Activated CD4-positive, alpha-beta memory T cell treated with anti-CD3 and anti-CD28 coated beads for 36 hours (primary cell): Measurements from ENCODE around the gene ZNF282. TPM values are rescaled to one million over a fixed set of nuclear protein-coding genes. Genes with fewer than 3 reads are reported as not detected.

Source experiments
- CTCF ChIA-PET: fragments of 350-600 bp; sonication (Branson Sonifier 250); formaldehyde crosslinking; loops from one replicate; lab custom pipeline; 2021; ENCODE audit warnings: antibody characterized with exemption, inconsistent platforms; lab: Charles Lee
- POLR2A ChIA-PET: fragments of 350-600 bp; sonication (Branson Sonifier 250); formaldehyde crosslinking; loops from one replicate; lab custom pipeline; 2021; ENCODE audit warnings: antibody characterized with exemption; lab: Charles Lee
- DNase-seq: peaks from one replicate; pipeline ENCODE4 v3.0.0-alpha.2; 2020
- H3K27ac Mint-ChIP-seq: one replicate; pipeline ENCODE4 v1.8.0; 2021; ENCODE audit warnings: mixed read lengths
- H3K27me3 Mint-ChIP-seq: one replicate; pipeline ENCODE4 v1.8.0; 2021; ENCODE audit warnings: mixed read lengths
- H3K36me3 Mint-ChIP-seq: one replicate; pipeline ENCODE4 v1.8.0; 2021; ENCODE audit warnings: mixed read lengths
- H3K4me1 Mint-ChIP-seq: one replicate; pipeline ENCODE4 v1.8.0; 2021; ENCODE audit warnings: low read depth, mixed read lengths
- H3K4me3 Mint-ChIP-seq: one replicate; pipeline ENCODE4 v1.8.0; 2021; ENCODE audit warnings: mild to moderate bottlenecking, mixed read lengths
- H3K9me3 Mint-ChIP-seq: one replicate; pipeline ENCODE4 v1.8.0; 2021; ENCODE audit warnings: mixed read lengths
- intact Hi-C: fragments of 100-400 bp; cut with micrococcal nuclease; formaldehyde crosslinking; loops from one replicate; pipeline ENCODE4 v1.15.1; 2023
- total RNA-seq, 2 experiments: library from RNA; stranded (reverse); gene quantifications; one replicate each; pipeline ENCODE4 v1.2.3, GENCODE V29; 2021

The ZNF282 gene
- 10 to 100 TPM; 61.7 to 61.9 TPM for total RNA-seq

DNA sequence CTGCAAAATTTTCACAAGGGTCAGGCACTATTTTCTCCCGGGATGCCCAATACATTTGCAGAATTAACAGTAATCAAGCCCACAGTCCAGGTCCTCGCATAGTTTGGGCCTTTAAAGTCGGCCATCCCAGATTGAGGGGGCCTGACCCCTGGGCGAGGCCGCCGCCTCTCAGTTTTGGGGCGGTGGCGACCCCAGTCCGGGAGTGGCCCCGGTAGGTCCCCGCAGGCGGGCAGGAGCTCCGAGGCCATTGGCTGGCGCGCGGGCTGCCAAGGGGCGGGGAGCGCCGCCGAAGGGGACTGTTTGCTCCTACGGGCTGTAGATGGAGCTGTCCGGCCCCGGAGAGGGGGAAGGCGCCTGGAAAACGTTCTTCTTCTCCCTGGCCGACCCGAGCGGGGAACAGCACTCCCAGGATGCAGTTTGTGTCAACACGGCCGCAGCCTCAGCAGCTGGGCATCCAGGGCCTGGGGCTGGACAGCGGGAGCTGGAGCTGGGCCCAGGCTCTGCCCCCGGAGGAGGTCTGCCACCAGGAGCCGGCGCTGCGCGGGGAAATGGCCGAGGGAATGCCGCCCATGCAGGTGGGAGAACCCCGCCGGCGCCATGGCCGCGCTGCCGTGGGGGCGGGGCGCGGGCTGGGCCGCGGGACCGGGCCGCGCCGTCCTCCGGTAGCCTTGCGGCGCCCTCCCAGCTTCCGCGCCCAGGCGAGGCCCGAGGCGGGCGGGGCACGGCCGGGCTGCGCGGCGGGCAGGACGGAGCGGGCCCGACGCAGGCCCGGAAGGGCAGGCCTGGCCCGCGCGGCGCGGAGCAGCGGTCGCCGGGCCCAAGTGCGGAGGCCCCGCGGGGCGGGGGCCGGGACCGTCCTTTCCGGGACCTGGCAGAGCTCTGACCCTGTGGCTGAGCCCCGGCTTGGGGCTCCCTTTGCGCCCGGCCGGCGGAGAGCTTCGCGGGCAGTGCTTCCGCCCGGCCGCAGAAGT is at the start of gene ZNF282:
ZNF282 (plus strand) TSS at position 367 of the 971 bp plus-strand sequence; CDS start at position 411, 44 bp downstream.
- POLR2A ChIA-PET, result interaction anchor here (0.6 to 2.0 kb wide), 10 partner anchors 9 to 89 kb away, joined by 3 to 17 read pairs (median 6); partner anchors contain the start of genes ZNF398 and ZNF425
- Mint-ChIP-seq H3K4me3 (peak within 1 kb of the TSS; percentile 92), H3K4me1 (peaks cover 51% of the 10 kb centered on the region)

DNA sequence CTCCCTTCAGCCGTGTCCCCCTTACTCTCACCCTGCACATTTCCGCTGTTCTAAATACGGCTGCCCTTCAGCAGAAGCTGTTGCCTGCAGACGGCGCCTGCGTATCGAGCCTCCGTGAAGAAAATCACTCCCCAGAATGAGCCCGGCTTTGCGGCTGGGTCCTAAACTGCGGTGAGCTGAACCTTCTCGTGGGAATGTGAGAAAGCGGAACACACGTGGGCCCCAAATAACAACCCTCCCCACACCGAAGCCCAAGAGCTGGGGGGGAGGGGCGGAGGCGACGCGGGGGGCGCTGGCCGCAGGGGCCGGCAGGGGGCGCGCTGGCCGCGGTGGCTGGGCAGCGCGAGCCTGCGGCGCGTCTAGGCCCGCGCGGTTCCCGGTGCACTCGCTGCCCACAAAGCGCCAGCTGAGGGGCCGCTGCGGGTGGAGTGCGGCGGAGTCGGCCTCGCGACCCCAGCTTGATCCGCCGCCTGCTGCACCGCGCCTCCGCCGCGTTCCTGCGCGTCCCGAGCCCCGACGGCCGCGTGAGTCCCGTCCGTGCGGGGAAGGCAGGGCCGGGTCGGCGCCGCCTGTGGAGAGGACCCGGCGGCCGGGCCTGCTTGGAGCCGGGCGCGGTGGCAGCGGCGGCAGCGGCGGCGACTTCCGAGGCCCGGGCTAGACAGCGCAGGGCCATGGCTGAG is 48.1 kb upstream of the ZNF282 start, which contains the start of gene ZNF398:
ZNF398 (plus strand) TSS at position 382 of the 680 bp plus-strand sequence; CDS start at position 672, 290 bp downstream.
- POLR2A ChIA-PET, result interaction anchor here (0.6 to 3.4 kb wide), 8 partner anchors 15 to 295 kb away, joined by 3 to 32 read pairs (median 6); partner anchors contain the start of genes ZNF282, ZNF425 and ZNF783
- H3K27ac Mint-ChIP-seq, result peak within 1 kb of the TSS; percentile 87
- DNase-seq, result peak; percentile 86
- peaks cover 1% of the 10 kb centered on the region for H3K36me3 Mint-ChIP-seq
- H3K4me1 Mint-ChIP-seq, result peaks cover 31% of the 10 kb centered on the region
- intact Hi-C loops, result loop anchor here (1.0 to 10.0 kb wide), 10 partner anchors 21 to 728 kb away; partner anchors contain the start of genes ATP6V0E2, PDIA4, ZNF425 and ZNF746
- CTCF ChIA-PET, result interaction anchor here (0.6 to 4.0 kb wide), 26 partner anchors 9 to 348 kb away, joined by 3 to 49 read pairs (median 5); partner anchors contain the start of genes PDIA4, ZNF282, ZNF425 and ZNF783
- no peaks in the 10 kb centered on the region for H3K27me3 Mint-ChIP-seq
- H3K9me3 Mint-ChIP-seq, result no peaks in the 10 kb centered on the region
- H3K4me3 Mint-ChIP-seq, result peak within 1 kb of the TSS; percentile 79

More for the DNA sequence above, at the start of gene ZNF282:
- H3K36me3 Mint-ChIP-seq, result peaks cover 36% of the 10 kb centered on the region
- CTCF ChIA-PET, result interaction anchor here (0.7 to 2.6 kb wide), 26 partner anchors 9 to 429 kb away, joined by 3 to 24 read pairs (median 5); partner anchors contain the start of genes ZNF398, ZNF777 and ZNF783
- peak; percentile 89 for DNase-seq
- no peaks in the 10 kb centered on the region for H3K27me3 Mint-ChIP-seq
- H3K27ac Mint-ChIP-seq, result peak within 1 kb of the TSS; percentile 93
- no peaks in the 10 kb centered on the region for H3K9me3 Mint-ChIP-seq
- intact Hi-C loops, result loop anchor here (1.0 to 5.0 kb wide), 3 partner anchors 14 to 90 kb away; partner anchors contain the start of gene ZNF425

DNA sequence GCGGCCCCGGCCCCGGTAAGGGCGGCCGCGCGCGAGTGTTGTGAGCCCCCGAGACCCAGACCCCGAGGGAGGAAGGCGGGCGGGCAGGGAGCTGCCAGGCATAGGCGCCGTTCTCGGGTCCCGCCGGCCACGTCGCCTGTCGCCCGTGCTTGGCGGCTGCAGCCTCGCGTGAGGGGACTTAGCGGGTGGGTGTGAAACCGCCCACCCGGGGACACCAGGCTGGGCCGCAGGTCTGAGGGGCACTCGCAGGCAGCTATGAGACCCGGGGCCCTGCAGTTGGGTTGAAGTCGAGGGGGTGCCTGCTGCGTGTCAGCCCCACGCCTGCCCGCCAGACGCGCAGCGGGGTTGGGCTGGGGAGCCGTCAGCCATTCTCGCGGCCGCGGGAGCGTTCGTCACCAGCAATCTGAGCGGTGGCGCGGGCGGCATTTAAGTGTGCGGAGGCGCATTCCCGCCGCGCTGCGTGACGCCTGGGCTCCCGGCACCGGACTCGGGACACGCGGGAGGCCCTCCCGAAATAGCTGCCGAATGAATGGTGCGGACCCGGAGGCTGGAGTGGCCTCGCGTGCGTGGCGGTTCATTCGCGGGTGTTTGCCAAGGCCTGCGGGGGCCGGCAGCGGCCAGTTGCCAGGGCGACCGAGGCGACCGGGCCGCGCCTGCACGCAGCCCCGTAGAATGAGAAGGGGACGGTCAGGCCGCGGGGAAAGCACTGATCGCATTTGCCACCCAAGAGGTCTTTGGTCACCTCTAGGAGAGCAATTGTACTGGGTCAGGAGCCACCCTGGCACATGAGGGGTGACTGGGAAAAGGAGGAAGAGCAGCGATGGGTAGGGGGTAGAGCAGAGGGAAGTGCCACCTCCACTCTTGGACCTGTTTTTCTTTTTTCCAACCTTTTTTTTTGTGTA is 47.3 kb upstream of the ZNF282 start:
- ChIA-PET CTCF (interaction anchor here (0.6 to 4.0 kb wide), 20 partner anchors 10 to 348 kb away, joined by 3 to 49 read pairs (median 6); partner anchors contain the start of genes PDIA4, ZNF282, ZNF425 and ZNF783), POLR2A (interaction anchor here (0.8 to 3.4 kb wide), 6 partner anchors 16 to 113 kb away, joined by 5 to 32 read pairs (median 9); partner anchors contain the start of genes ZNF282, ZNF425 and ZNF783)
- Mint-ChIP-seq H3K4me1 (peaks cover 31% of the 10 kb centered on the region), H3K27ac (peak overlapping the region; percentile 76), H3K36me3 (peaks cover 1% of the 10 kb centered on the region), H3K27me3 (no peaks in the 10 kb centered on the region), H3K9me3 (no peaks in the 10 kb centered on the region), H3K4me3 (peak overlapping the region; percentile 79)
- peak; percentile 72 for DNase-seq
- intact Hi-C loops, result loop anchor here (1.0 to 10.0 kb wide), 11 partner anchors 22 to 727 kb away; partner anchors contain the start of genes ATP6V0E2, PDIA4, ZNF425 and ZNF746

DNA sequence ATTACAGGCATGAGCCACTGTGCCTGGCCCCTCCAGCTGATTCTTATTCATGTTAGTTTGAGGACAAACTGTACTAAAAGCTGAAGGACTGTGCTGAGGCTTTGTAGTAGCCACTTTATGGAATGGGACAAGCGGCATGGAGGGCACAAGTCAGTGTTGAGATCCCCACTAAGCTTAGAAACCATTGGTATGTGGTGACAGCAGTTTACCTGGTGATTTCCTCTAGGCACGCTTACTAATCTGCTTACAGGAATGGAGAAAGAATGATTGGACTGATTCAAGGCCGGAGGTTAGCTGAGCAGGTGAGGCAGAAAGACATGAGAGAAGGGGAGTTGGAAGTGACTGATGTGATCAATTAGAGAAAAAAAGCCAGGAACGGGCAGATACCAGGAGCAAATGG is 44.4 kb upstream of the ZNF282 start:
- DNase-seq, result no peak
- Mint-ChIP-seq H3K9me3 (no peaks in the 10 kb centered on the region), H3K27ac (no peak overlapping the region), H3K4me3 (no peak overlapping the region), H3K36me3 (peaks cover 12% of the 10 kb centered on the region), H3K27me3 (no peaks in the 10 kb centered on the region), H3K4me1 (peaks cover 25% of the 10 kb centered on the region)
- CTCF ChIA-PET, result no interaction called here
- intact Hi-C loops, result no loop called here
- POLR2A ChIA-PET, result interaction anchor here (1.0 kb wide), 1 partner anchor 11 kb away, joined by 4 read pairs; no protein-coding TSS in a partner anchor

DNA sequence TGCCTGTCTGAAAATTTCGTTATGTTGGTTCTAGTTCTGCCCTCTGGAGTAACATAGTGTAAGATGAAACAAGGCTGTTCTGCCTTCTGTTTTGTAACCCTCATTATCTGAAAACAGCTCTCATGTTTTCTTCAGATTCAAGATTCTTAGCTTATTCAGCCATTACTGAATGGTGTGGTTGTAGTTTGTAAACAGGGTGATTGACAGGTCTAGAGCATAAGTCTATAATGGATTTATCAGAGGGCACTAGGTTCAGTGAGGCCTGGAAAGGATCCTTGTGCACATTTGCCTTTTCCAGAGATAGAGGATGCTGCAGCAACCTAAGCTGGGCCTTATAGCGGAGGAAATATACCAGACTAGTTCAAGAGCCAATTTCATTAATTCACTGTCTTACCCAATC is 42.0 kb upstream of the ZNF282 start:
- H3K9me3 Mint-ChIP-seq, result no peaks in the 10 kb centered on the region
- H3K27ac Mint-ChIP-seq, result no peak overlapping the region
- CTCF ChIA-PET, result no interaction called here
- peaks cover 28% of the 10 kb centered on the region for H3K4me1 Mint-ChIP-seq
- H3K36me3 Mint-ChIP-seq, result peaks cover 21% of the 10 kb centered on the region
- H3K4me3 Mint-ChIP-seq, result no peak overlapping the region
- intact Hi-C loops, result no loop called here
- DNase-seq, result no peak
- H3K27me3 Mint-ChIP-seq, result no peaks in the 10 kb centered on the region
- POLR2A ChIA-PET, result interaction anchor here (1.2 kb wide), 1 partner anchor 28 kb away, joined by 4 read pairs; no protein-coding TSS in a partner anchor

DNA sequence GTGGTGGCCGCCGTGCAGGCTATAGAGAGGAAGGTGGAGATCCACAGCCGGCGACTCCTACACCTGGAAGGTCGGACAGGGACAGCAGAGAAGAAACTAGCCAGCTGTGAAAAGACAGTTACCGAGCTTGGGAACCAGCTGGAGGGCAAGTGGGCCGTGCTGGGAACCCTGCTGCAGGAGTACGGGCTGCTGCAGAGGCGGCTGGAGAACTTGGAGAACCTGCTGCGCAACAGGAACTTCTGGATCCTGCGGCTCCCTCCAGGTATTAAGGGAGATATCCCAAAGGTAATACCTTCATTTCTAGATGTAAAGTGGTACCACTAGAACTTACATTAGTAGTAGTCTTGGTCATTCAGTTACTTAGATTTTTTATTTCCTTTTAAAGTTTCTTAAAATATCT is 41.3 kb upstream of the ZNF282 start:
- no peak for DNase-seq
- H3K9me3 Mint-ChIP-seq, result no peaks in the 10 kb centered on the region
- CTCF ChIA-PET, result no interaction called here
- H3K27me3 Mint-ChIP-seq, result no peaks in the 10 kb centered on the region
- H3K36me3 Mint-ChIP-seq, result peaks cover 21% of the 10 kb centered on the region
- H3K4me3 Mint-ChIP-seq, result no peak overlapping the region
- POLR2A ChIA-PET, result no interaction called here
- no peak overlapping the region for H3K27ac Mint-ChIP-seq
- H3K4me1 Mint-ChIP-seq, result peaks cover 22% of the 10 kb centered on the region
- intact Hi-C loops, result no loop called here

DNA sequence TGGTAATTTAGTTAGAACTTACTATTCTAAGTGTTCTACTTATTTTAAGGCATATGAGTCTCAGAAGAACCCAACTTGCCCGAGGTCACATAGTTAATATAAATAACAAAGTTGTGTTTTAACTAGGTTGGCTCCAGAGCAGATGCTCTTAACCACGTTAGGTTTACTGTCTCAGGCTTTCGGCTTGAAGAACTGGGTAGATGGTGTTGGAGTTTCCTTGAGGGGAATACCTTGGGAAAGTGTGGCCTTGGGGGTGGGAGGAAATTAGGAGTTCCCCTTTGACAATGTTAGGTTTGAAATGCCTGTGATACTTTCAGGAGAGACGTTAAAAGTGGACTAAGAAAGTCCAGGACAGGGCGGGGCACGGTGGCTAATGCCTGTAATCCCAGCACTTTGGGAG is 38.4 kb upstream of the ZNF282 start:
- Mint-ChIP-seq H3K27ac (no peak overlapping the region), H3K4me1 (peaks cover 24% of the 10 kb centered on the region), H3K9me3 (no peaks in the 10 kb centered on the region), H3K4me3 (no peak overlapping the region), H3K36me3 (peaks cover 28% of the 10 kb centered on the region), H3K27me3 (no peaks in the 10 kb centered on the region)
- no peak for DNase-seq
- ChIA-PET CTCF (no interaction called here), POLR2A (interaction anchor here (0.7 kb wide), 1 partner anchor 93 kb away, joined by 3 read pairs; no protein-coding TSS in a partner anchor)
- intact Hi-C loops, result no loop called here

DNA sequence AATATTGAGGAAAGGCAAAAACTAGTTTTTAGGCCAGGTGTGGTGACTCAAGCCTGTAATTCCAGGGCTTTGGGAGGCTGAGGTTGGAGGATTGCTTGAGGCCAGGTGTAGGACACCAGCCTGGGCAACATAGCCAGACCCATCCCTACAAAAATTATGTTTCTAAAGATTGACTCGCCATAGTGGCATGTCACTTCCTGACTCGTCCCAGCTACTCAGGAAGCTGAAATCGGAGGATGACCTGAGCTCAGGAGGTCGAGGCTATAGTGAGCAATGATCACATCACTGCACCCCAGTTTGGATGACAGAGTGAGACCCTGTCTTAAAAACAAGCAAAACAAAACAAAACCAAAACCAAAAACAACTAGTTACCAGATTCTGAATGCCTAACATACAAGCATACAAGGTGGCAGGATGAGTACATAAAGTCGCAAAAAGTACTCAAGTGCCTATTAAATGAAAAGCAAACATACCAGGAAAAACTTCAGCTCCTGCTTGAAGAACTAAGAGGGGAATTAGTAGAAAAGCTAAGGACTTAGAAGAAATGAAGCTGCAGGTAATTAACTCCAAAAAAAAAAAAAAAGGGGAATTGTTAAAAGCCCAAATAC is 34.0 kb upstream of the ZNF282 start:
- CTCF ChIA-PET, result interaction anchor here (0.8 to 1.2 kb wide), 2 partner anchors 14 to 34 kb away, joined by 4 read pairs; partner anchors contain the start of genes ZNF282 and ZNF398

DNA sequence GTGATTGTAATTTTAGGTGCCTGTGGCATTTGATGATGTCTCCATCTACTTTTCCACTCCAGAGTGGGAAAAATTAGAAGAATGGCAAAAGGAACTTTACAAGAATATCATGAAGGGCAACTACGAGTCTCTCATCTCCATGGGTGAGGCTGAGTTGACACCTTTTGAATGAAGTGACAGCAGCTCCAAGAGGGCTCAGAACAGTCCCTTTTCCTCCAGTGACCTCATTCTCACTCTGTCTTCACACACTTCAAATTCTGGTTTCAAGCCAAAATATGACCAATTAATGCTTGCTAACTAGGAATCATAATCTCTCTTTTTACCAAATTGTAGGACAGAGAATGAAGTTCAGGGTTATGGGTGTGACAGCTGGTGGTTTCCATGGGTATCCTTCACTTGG is 29.2 kb upstream of the ZNF282 start:
- POLR2A ChIA-PET, result no interaction called here
- peaks cover 6% of the 10 kb centered on the region for H3K4me1 Mint-ChIP-seq
- no peaks in the 10 kb centered on the region for H3K9me3 Mint-ChIP-seq
- DNase-seq, result no peak
- intact Hi-C loops, result no loop called here
- CTCF ChIA-PET, result no interaction called here
- no peaks in the 10 kb centered on the region for H3K27me3 Mint-ChIP-seq
- no peak overlapping the region for H3K4me3 Mint-ChIP-seq
- peak overlapping the region; percentile 14 for H3K27ac Mint-ChIP-seq
- peaks cover 19% of the 10 kb centered on the region for H3K36me3 Mint-ChIP-seq

More for the DNA sequence above, 34.0 kb upstream of the ZNF282 start:
- DNase-seq, result peak; percentile 44
- H3K36me3 Mint-ChIP-seq, result peaks cover 15% of the 10 kb centered on the region
- peak overlapping the region; percentile 76 for H3K27ac Mint-ChIP-seq
- no peaks in the 10 kb centered on the region for H3K9me3 Mint-ChIP-seq
- H3K27me3 Mint-ChIP-seq, result no peaks in the 10 kb centered on the region
- POLR2A ChIA-PET, result interaction anchor here (0.8 kb wide), 1 partner anchor 10 kb away, joined by 4 read pairs; no protein-coding TSS in a partner anchor
- peaks cover 20% of the 10 kb centered on the region for H3K4me1 Mint-ChIP-seq
- intact Hi-C loops, result no loop called here
- no peak overlapping the region for H3K4me3 Mint-ChIP-seq
